KG1 (cell line): ENCODE data around the gene CEBPA.
"Not testable (repeated sequence)": the region's sequence is repeated elsewhere in the genome, so short reads cannot be mapped to it uniquely, and the experiment has no call there.

ENCODE experiments used
- DNase-seq: peaks from one replicate; lab custom pipeline; 2025; lab: John Stamatoyannopoulos, UW

Gene CEBPA

GRCh38 chr19:33324628-33325027 is 22.3 kb upstream of the CEBPA start:
- no peak for DNase-seq

GRCh38 chr19:33323093-33323820 is 20.9 kb upstream of the CEBPA start:
- no peak for DNase-seq

GRCh38 chr19:33320636-33321035 is 18.3 kb upstream of the CEBPA start:
- DNase-seq, result no peak

GRCh38 chr19:33317991-33318390 is 15.7 kb upstream of the CEBPA start:
- not testable (repeated sequence) for DNase-seq

- no peak for DNase-seq
These were observed 15.2 kb upstream of the CEBPA start for GRCh38 chr19:33317517-33317916.

GRCh38 chr19:33316541-33317264 is 14.4 kb upstream of the CEBPA start:
- no peak for DNase-seq

- DNase-seq, result not testable (repeated sequence)
These were observed 10.5 kb upstream of the CEBPA start for GRCh38 chr19:33312808-33313207.

- DNase-seq, result no peak
These were observed 9.7 kb upstream of the CEBPA start for GRCh38 chr19:33312065-33312464.

GRCh38 chr19:33311326-33311682 is 9.0 kb upstream of the CEBPA start:
- no peak for DNase-seq

- no peak for DNase-seq
These were observed 8.4 kb upstream of the CEBPA start for GRCh38 chr19:33310606-33311325.

- DNase-seq, result no peak
These were observed 7.5 kb upstream of the CEBPA start for GRCh38 chr19:33309826-33310225.

DNA sequence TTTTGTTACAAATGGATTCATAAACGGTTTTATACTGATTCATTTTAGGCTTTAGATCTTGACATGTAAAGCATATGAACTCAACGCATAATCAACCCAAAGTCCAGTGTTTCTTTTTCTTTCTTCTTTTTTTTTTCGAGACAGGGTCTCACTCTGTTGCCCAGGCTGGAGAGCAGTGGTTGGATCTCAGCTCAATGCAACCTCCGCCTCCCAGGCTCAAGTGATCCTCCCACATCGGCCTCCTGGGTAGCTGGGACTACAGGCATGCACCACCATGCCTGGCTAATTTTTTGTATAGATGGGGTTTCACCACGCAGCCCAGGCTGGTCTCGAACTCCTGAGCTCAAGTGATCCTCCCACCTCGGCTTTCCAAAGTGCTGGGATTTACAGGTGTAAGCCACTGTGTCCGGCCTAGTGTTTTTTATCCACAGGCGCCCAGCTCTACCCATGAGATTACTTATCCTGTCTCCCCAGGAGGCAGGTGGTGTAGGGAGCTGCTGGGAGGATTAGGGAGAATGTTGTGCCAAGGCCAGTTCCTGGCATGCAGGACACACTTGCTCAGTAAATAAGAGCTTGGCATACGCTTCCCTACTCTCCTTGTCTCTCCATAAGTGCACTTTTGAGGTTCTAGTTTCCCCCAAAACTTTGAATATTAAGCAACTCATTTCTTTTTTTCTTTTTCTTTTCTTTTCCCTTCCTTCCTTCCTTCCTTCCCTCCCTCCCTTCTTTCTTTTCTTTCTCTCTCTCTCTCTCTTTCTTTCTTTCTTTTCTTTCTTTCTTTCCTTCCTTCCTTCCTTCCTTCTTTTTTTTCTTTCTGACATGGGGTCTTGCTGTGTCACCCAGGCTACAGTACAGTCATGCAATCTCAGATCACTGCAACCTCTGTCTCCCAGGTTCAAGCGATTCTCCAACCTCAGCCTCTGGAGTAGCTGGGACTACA is 4.8 kb upstream of the CEBPA start:
- no peak for DNase-seq

- DNase-seq, result no peak
These were observed 3.9 kb upstream of the CEBPA start for GRCh38 chr19:33306191-33306590.

GRCh38 chr19:33304760-33305647 is 2.7 kb upstream of the CEBPA start:
- DNase-seq, result no peak

- DNase-seq, result no peak
These were observed 2.0 kb upstream of the CEBPA start for GRCh38 chr19:33304371-33304759.

- no peak for DNase-seq
These were observed 1.5 kb upstream of the CEBPA start for GRCh38 chr19:33303791-33304345.

DNA sequence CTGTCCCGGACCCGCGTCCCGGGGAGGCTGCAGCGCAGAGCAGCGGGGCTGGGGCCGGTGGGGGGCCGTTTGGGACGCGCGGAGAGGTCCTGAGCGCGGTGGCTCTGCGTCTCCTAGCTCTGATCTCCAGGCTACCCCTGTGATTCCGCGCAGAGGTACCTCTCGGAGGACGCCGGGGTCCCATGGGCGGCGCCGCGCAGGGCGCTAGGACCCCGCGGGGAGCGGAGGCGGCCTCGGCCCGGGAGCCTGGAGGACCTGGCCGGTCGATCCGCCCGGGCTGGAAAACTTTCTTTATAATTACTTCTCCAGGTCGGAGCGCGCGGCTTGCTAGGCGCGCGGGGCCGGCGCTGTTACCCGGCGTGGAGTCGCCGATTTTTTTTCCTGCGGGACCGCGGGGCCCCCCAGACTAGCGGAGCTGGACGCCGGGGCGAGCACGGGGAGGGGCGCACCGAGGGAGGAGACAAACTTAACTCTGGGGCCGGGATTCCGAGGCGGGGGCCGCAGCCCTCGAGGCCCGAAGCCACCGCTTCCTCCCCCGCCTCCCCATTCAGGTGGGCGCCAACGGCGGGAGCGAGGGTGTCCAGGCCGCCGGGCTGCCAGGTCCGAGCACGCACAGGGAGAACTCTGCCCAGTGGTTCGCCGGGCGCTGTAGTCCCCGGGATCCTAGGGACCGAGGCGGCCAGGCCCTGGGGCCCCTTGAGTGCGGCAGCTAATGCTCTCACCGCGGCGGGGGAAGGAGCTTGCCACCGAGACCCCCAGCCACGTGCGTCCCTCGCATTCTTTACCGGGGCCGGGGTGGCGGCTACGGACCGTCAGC is 848 bp upstream of the CEBPA start:
- DNase-seq, result no peak

GRCh38 chr19:33301900-33302174 is 497 bp downstream of the CEBPA start:
- no peak for DNase-seq

DNA sequence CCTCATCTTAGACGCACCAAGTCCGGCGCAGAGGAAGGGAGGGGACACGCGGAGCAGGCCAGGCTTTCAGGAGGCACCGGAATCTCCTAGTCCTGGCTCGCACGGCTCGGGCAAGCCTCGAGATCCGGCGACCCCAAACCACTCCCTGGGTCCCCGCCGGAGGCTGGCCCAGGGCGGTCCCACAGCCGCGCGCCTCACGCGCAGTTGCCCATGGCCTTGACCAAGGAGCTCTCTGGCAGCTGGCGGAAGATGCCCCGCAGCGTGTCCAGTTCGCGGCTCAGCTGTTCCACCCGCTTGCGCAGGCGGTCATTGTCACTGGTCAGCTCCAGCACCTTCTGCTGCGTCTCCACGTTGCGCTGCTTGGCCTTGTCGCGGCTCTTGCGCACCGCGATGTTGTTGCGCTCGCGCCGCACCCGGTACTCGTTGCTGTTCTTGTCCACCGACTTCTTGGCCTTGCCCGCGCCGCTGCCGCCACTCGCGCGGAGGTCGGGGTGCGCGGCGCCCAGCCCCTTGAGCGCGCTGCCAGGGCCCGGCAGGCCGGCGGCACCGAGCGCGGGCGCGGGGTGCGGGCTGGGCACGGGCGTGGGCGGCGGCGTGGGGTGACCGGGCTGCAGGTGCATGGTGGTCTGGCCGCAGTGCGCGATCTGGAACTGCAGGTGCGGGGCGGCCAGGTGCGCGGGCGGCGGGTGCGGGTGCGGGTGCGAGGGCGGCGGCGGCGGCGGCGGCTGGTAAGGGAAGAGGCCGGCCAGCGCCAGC is 1.0 kb downstream of the CEBPA start:
- DNase-seq, result no peak

DNA sequence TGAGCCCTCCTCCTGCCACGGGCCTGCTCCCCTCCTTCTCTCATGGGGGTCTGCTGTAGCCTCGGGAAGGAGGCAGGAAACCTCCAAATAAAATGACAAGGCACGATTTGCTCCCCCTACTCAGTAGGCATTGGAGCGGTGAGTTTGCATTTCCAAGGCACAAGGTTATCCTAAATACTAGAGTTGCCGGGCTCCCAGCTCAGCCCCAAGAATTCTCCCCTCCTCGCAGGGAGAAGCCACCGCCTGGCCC is 1.5 kb downstream of the CEBPA start:
- no peak for DNase-seq
